MM.1S (cell line): ENCODE results near the gene MEGF10.

Source experiments
- EZH2 ChIP-seq: fragments of 300-600 bp; sonication (generic); optimal IDR thresholded peaks from 2 replicates; pipeline ENCODE3; 2017; ENCODE audit warnings: low read depth, mild to moderate bottlenecking, antibody characterized with exemption, low read length, mixed read lengths
- TF ChIP-seq, protein P1 (sequence below): fragments of 300-600 bp; sonication (generic); IDR thresholded peaks from 2 replicates; pipeline ENCODE4 v1.5.1; 2016; ENCODE audit warnings: antibody characterized with exemption, low read length, mixed read lengths

DNA sequence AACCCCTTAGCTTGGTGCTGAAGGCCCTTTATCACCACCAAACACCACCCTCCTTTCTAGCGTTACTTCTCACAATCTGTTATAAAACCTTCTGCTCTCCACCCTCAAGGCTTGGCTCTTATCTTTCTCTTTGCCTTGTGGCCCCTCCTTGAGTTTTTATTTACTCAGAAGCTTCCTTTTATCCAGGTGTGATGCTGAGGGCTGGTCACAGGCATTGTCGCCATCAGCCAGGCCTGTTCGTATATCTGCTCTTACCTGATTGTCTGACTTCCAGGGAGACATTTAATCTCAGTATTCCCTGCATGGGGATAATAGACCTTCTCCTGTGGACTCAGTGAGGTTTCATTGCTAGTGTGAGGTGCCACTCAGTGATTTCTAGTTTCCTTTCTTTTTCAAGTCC lies 34.2 kb downstream of the MEGF10 start:
- TF ChIP-seq, protein P1, sequence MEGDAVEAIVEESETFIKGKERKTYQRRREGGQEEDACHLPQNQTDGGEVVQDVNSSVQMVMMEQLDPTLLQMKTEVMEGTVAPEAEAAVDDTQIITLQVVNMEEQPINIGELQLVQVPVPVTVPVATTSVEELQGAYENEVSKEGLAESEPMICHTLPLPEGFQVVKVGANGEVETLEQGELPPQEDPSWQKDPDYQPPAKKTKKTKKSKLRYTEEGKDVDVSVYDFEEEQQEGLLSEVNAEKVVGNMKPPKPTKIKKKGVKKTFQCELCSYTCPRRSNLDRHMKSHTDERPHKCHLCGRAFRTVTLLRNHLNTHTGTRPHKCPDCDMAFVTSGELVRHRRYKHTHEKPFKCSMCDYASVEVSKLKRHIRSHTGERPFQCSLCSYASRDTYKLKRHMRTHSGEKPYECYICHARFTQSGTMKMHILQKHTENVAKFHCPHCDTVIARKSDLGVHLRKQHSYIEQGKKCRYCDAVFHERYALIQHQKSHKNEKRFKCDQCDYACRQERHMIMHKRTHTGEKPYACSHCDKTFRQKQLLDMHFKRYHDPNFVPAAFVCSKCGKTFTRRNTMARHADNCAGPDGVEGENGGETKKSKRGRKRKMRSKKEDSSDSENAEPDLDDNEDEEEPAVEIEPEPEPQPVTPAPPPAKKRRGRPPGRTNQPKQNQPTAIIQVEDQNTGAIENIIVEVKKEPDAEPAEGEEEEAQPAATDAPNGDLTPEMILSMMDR: no peak
- no peak for TF ChIP-seq EZH2
